Measurements from ENCODE around the gene FOS.

- peak in 1 of 6 experiments; percentile 11 for TF ChIP-seq CTCF (IDR thresholded peaks at IDR 0.05)
- no peak for TF ChIP-seq POLR2A (IDR thresholded peaks at IDR 0.05)
Observed at GRCh38 chr14:75238756-75239455, 39.7 kb upstream of the FOS start.
